ENCODE results near the gene ATP2A3.

ATP2A3 gene

GRCh38 chr17:3947318-3947810 lies 16.9 kb downstream of the ATP2A3 start:
- H3K4me2 ChIP-seq (ENCODE audit: low read depth, low read length, poor library complexity, severe bottlenecking): no peak overlapping the region
- peaks cover 83% of the 10 kb centered on the region; the same call in 1 of the 2 replicates for H3K36me3 ChIP-seq (ENCODE audit: insufficient read depth, low read length)
- H3K4me1 ChIP-seq (ENCODE audit: insufficient read depth, low read length, poor library complexity, severe bottlenecking): peaks cover 5% of the 10 kb centered on the region
- no peaks in the 10 kb centered on the region for H3K9me3 ChIP-seq (ENCODE audit: insufficient read depth, low read depth, low read length)
- no peaks in the 10 kb centered on the region for H3K27me3 ChIP-seq (ENCODE audit: insufficient read depth, low read length, poor library complexity, severe bottlenecking)
- H2AFZ ChIP-seq (ENCODE audit: low read length): no peak overlapping the region
- peaks cover 3% of the 10 kb centered on the region; the same call in 1 of the 2 replicates for H3F3A ChIP-seq (ENCODE audit: low read depth)
- TF ChIP-seq EZH2phosphoT487 (IDR thresholded peaks at IDR 0.05; ENCODE audit: borderline replicate concordance) (no peak), CTCF (conservative IDR thresholded peaks at IDR 0.05; ENCODE audit: low read length) (no peak)
- no peak overlapping the region for H3K4me3 ChIP-seq (ENCODE audit: low read length, poor library complexity, severe bottlenecking)
- H3K79me2 ChIP-seq (ENCODE audit: insufficient read depth, low read length): peaks cover 6% of the 10 kb centered on the region; the same call in 1 of the 2 replicates
- peaks cover 27% of the 10 kb centered on the region for H4K20me1 ChIP-seq (ENCODE audit: insufficient read depth, low read length, poor library complexity, severe bottlenecking)
- no peak overlapping the region for H3K9ac ChIP-seq (ENCODE audit: low read depth, low read length, poor library complexity, severe bottlenecking)
- no peaks in the 10 kb centered on the region for H3K9me2 ChIP-seq (replicated peaks; ENCODE audit: low read depth, low read length)

GRCh38 chr17:3946711-3947235 lies 17.5 kb downstream of the ATP2A3 start:
- H3F3A ChIP-seq (ENCODE audit: low read depth): peaks cover 3% of the 10 kb centered on the region; the same call in 1 of the 2 replicates
- H3K27me3 ChIP-seq (ENCODE audit: insufficient read depth, low read length, poor library complexity, severe bottlenecking): no peaks in the 10 kb centered on the region
- TF ChIP-seq CTCF (conservative IDR thresholded peaks at IDR 0.05; ENCODE audit: low read length): no peak
- no peak for TF ChIP-seq EZH2phosphoT487 (IDR thresholded peaks at IDR 0.05; ENCODE audit: borderline replicate concordance)
- peaks cover 84% of the 10 kb centered on the region; the same call in 1 of the 2 replicates for H3K36me3 ChIP-seq (ENCODE audit: insufficient read depth, low read length)
- H3K9me2 ChIP-seq (replicated peaks; ENCODE audit: low read depth, low read length): no peaks in the 10 kb centered on the region
- H4K20me1 ChIP-seq (ENCODE audit: insufficient read depth, low read length, poor library complexity, severe bottlenecking): peaks cover 26% of the 10 kb centered on the region
- no peak overlapping the region for H3K4me3 ChIP-seq (ENCODE audit: low read length, poor library complexity, severe bottlenecking)
- no peak overlapping the region for H3K9ac ChIP-seq (ENCODE audit: low read depth, low read length, poor library complexity, severe bottlenecking)
- H3K79me2 ChIP-seq (ENCODE audit: insufficient read depth, low read length): peaks cover 6% of the 10 kb centered on the region; the same call in 1 of the 2 replicates
- peaks cover 5% of the 10 kb centered on the region for H3K4me1 ChIP-seq (ENCODE audit: insufficient read depth, low read length, poor library complexity, severe bottlenecking)
- H3K9me3 ChIP-seq (ENCODE audit: insufficient read depth, low read depth, low read length): no peaks in the 10 kb centered on the region
- H3K4me2 ChIP-seq (ENCODE audit: low read depth, low read length, poor library complexity, severe bottlenecking): no peak overlapping the region
- no peak overlapping the region for H2AFZ ChIP-seq (ENCODE audit: low read length)

- peaks cover 5% of the 10 kb centered on the region for H3K4me1 ChIP-seq (ENCODE audit: insufficient read depth, low read length, poor library complexity, severe bottlenecking)
- H3K4me3 ChIP-seq (ENCODE audit: low read length, poor library complexity, severe bottlenecking): no peak overlapping the region
- no peak for TF ChIP-seq CTCF (conservative IDR thresholded peaks at IDR 0.05; ENCODE audit: low read length)
- no peak for TF ChIP-seq EZH2phosphoT487 (IDR thresholded peaks at IDR 0.05; ENCODE audit: borderline replicate concordance)
- no peak overlapping the region for H3K9ac ChIP-seq (ENCODE audit: low read depth, low read length, poor library complexity, severe bottlenecking)
- peaks cover 6% of the 10 kb centered on the region; the same call in 1 of the 2 replicates for H3K79me2 ChIP-seq (ENCODE audit: insufficient read depth, low read length)
- H3K9me2 ChIP-seq (replicated peaks; ENCODE audit: low read depth, low read length): no peaks in the 10 kb centered on the region
- H4K20me1 ChIP-seq (ENCODE audit: insufficient read depth, low read length, poor library complexity, severe bottlenecking): peaks cover 24% of the 10 kb centered on the region
- peaks cover 89% of the 10 kb centered on the region; the same call in 1 of the 2 replicates for H3K36me3 ChIP-seq (ENCODE audit: insufficient read depth, low read length)
- no peak overlapping the region for H3K4me2 ChIP-seq (ENCODE audit: low read depth, low read length, poor library complexity, severe bottlenecking)
- H3K9me3 ChIP-seq (ENCODE audit: insufficient read depth, low read depth, low read length): no peaks in the 10 kb centered on the region
- H2AFZ ChIP-seq (ENCODE audit: low read length): no peak overlapping the region
- H3K27me3 ChIP-seq (ENCODE audit: insufficient read depth, low read length, poor library complexity, severe bottlenecking): no peaks in the 10 kb centered on the region
- peaks cover 3% of the 10 kb centered on the region; the same call in 1 of the 2 replicates for H3F3A ChIP-seq (ENCODE audit: low read depth)
Observed at GRCh38 chr17:3944485-3945388, 19.5 kb downstream of the ATP2A3 start.
